Measurements from ENCODE around the gene SEMA6B.
"Not testable (repeated sequence)": the region's sequence is repeated elsewhere in the genome, so short reads cannot be mapped to it uniquely, and the experiment has no call there.

SEMA6B gene

GRCh38 chr19:4571305-4571917 is 11.9 kb upstream of the SEMA6B start:
- DNase-seq = no peak

DNA sequence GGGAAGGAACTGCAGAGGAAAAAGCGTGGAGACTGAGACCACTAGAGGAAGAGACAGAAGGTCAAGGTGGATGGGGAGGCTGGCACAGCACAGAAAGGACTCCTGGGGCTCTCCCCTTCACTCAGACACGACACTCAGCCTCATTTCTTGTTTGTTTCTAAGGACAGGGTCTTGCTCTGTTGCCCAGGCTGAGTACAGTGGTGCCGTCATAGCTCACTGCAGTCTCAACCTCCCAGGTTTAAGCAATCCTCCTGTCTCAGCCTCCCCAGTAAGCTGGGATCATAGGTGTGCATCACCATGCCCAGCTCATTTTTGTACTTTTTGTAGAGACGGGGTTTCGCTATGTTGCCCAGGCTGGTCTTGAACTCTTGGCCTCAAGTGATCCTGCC is 11.4 kb upstream of the SEMA6B start:
- no peak for DNase-seq

DNA sequence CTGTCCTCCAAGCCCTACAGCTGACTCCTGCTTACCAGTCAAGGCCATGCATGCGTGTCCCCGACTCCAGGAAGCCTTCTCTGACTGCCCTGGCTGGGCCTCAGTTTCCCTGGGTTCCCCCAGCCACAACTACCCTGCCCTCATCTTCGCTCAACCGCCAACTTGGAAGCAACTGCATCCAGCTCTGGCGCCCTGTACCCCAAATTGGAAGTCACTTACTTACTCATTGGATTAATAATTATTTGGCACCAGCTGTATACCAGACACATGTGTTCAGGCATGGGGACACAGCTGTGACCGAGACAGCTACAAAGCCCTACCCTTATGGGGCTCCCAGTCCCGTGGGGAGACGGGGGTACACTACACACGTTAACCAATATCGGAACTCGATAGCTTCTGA is 10.9 kb upstream of the SEMA6B start:
- DNase-seq = no peak

DNA sequence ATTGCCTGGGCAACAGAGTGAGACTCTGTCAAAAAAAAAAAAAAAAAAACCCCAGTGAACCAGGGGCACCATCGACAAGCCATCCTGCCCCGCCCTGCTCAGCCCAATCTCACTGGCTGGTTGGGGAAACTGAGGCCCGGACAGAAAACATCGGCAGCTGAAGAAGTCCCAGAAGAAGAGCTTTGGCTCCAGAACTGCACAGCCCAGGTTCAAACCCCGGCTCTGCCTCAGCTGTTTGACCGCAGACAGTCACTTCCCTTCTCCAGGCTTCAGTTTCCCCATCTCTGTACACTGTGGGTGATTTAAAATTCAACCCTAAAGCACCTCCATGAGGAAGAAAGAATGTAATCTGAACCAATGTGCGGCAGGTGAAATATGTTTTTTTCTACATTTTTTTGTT is 9.4 kb upstream of the SEMA6B start:
- DNase-seq = no peak

- no peak for DNase-seq
Observed at GRCh38 chr19:4567584-4568071, 8.1 kb upstream of the SEMA6B start.

- no peak for DNase-seq
Observed at GRCh38 chr19:4566402-4567051, 7.0 kb upstream of the SEMA6B start.

DNA sequence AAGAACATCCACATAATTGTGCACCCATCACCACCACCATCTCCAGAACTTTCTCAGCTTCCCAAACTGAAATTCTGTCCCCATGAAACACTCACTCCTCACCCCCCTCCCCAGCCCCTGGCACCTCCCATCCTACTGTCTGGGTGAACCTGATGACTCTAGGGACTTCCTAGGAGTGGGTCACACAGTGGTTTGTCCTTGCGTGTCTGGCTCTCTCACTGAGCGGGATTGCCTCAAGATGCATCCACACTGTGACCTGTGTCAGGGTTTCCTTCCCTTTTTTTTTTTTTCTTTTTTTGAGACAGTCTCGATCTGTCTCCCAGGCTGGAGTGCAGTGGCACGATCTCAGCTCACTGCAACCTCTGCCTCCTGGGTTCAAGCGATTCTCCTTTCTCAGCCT is 4.1 kb upstream of the SEMA6B start:
- not testable (repeated sequence) for DNase-seq

DNA sequence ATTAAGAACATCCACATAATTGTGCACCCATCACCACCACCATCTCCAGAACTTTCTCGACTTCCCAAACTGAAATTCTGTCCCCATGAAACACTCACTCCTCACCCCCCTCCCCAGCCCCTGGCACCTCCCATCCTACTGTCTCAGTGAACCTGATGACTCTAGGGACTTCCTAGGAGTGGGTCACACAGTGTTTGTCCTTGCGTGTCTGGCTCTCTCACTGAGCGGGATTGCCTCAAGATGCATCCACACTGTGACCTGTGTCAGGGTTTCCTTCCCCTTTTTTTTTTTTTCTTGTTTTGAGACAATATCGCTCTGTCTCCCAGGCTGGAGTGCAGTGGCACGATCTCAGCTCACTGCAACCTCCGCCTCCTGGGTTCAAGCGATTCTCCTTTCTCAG is 2.6 kb upstream of the SEMA6B start:
- not testable (repeated sequence) for DNase-seq

GRCh38 chr19:4557971-4558941 is 1.2 kb downstream of the SEMA6B start:
- no peak for DNase-seq

DNA sequence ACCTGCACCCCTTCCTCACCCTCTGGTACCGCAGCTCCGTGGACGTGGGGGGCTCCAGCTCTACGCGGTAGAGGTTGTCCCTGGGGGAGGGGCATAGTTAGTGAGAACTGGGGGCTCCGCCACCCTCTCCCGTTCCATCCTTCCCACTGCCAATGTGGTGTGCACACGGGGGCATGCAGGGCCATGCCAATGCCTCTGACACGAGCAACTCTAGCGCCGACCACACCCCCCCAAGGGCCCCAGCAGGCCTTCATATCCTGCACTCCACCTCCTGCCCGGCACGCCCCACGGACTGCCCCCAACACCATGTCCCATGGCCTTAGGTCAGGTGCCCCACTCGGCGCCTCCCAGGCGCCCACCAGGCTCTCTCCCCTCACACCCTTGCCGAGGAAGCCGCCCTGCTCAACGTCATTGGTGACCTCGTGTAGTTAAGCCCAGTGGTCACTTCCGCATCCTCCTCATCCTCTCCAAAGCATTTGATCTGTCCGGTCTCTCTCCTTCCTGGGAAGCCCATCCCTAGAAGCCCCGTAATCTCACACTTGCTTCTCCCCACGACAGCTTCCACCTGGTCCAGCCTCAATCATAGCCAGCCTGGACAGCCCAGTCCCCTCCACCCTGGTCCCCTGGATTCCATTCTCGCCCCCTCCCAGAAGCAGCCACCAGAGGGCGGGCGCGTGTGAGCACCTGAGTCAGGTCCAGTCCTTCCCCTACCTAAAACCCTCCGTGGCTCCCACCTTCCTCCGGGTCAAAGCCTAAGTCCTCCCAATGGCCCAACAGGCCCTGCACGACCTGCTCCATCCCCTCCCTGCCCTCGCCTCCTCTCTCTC is 2.1 kb downstream of the SEMA6B start:
- DNase-seq = no peak

DNA sequence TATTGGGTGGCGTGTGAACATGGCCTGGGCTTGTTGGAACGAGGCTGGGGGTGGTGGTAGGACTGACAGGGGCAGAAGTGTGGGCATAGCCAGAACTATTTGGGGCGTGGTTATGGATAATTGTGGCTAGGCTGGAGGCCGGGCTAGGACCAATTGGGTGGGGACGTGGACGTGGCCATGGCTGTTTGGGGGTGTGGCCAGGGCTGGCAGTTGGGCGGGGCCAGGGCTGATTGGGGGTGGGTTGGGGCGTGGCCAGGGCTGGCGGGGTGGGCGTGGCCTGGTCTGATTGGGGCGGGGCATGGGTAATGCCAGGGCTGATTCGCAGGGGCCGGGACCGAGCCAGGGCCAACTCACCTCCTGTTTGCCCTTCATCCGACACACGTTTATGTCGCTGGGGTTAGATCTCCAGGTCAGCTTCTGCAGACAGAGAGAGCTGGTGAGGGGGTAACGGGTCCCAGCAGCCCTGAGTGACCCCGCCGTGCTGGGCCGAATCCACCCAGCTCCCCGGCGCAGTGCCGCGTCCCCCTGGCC is 2.8 kb downstream of the SEMA6B start:
- peak; percentile 37 for DNase-seq

- no peak for DNase-seq
Observed at GRCh38 chr19:4555657-4556561, 3.6 kb downstream of the SEMA6B start.

- DNase-seq = no peak
Observed at GRCh38 chr19:4554717-4555116, 4.8 kb downstream of the SEMA6B start.

- DNase-seq = no peak
Observed at GRCh38 chr19:4553775-4554174, 5.7 kb downstream of the SEMA6B start.

GRCh38 chr19:4553092-4553695 is 6.3 kb downstream of the SEMA6B start:
- DNase-seq = no peak

- no peak for DNase-seq
Observed at GRCh38 chr19:4552525-4552819, 7.0 kb downstream of the SEMA6B start.

- no peak for DNase-seq
Observed at GRCh38 chr19:4550479-4551050, 8.9 kb downstream of the SEMA6B start.

DNA sequence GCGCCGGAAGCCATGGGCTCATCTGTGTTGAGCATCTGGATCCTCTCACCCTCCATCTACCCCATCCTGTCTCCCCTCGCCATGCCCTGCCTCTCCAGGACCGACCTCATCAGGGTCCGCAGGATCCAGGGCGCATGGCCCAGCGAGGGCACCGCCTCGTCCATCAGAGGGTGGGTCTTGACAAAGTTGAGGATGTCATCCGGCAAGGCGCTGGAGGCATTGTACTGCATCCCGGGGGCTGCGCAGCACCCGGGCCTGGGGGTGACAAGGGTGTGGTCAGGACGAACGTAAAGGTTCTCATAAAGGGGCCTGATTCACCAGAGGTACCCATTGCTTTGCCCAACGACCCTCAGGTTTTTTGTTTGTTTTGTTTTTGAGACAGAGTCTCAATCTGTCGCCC is 9.5 kb downstream of the SEMA6B start:
- DNase-seq = no peak

DNA sequence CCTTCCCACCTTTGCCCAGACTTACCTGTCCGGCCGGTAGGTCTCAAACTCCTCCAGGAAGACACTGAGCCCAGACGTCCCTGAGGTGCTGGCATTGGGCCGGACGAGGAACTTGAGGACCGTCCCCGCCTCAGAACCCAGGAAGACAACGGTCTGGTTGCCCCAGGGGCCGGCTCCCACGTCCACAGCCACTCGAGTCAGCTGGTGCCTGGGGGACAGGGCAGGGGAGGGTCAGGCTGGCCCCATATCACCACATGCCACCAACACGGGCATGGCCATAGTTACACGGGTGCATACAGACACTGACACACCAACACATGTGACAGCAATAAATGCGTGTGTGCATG is 11.3 kb downstream of the SEMA6B start:
- no peak for DNase-seq

GRCh38 chr19:4547303-4548237 is 11.9 kb downstream of the SEMA6B start:
- DNase-seq = peak; percentile 80
